ENCODE results near the gene ARHGEF17. TPM values are rescaled to one million over a fixed set of nuclear protein-coding genes. Genes with fewer than 3 reads are reported as not detected.
A peak's percentile ranks its signal among the peaks of the same experiment; 100 is the strongest.

The ARHGEF17 gene
- total and polyA plus RNA-seq, 2 of the 13 experiments (the other 11 are each of a cell fraction or from before 2014, with no cell fraction given) = 10.7 to 28.8 TPM

GRCh38 chr11:73308961-73309919, 1.2 kb downstream of the ARHGEF17 start (continued):
- no peak for TF ChIP-seq ZNF280B (CRISPR knock-in tag; IDR thresholded peaks at IDR 0.05; ENCODE audit: borderline replicate concordance)
- peak; percentile 80 for TF ChIP-seq MEF2D (CRISPR knock-in tag; IDR thresholded peaks at IDR 0.05)
- no peak for TF ChIP-seq ZNF335 (CRISPR knock-in tag; IDR thresholded peaks at IDR 0.05)
- TF ChIP-seq ZNF256 (CRISPR knock-in tag; conservative IDR thresholded peaks at IDR 0.05) = 0 out of 2 replicates have a peak, but pooled peaks have one; percentile 78
- 0 out of 2 replicates have a peak, but pooled peaks have one; percentile 23 for TF ChIP-seq AKNA (CRISPR knock-in tag; IDR thresholded peaks at IDR 0.05; ENCODE audit: borderline replicate concordance)
- TF ChIP-seq ZBTB38 (CRISPR knock-in tag; IDR thresholded peaks at IDR 0.05) = 0 out of 2 replicates have a peak, but pooled peaks have one; percentile 13
- peak; percentile 70; the same call in 1 of the 2 replicates for TF ChIP-seq SP4 (CRISPR knock-in tag; IDR thresholded peaks at IDR 0.05)
- TF ChIP-seq ETV5 (CRISPR knock-in tag; IDR thresholded peaks at IDR 0.05; ENCODE audit: borderline replicate concordance) = peak; percentile 66; the same call in 1 of the 2 replicates
- 0 out of 2 replicates have a peak, but pooled peaks have one; percentile 10 for TF ChIP-seq ZBTB7A (CRISPR knock-in tag; IDR thresholded peaks at IDR 0.05)
- peak; percentile 67; the same call in 1 of the 2 replicates for TF ChIP-seq ZNF12 (CRISPR knock-in tag; IDR thresholded peaks at IDR 0.05)
- TF ChIP-seq KIAA2018 (CRISPR knock-in tag; IDR thresholded peaks at IDR 0.05; ENCODE audit: borderline replicate concordance) = no peak
- TF ChIP-seq ZC3H13 (CRISPR knock-in tag; IDR thresholded peaks at IDR 0.05) = peak; percentile 96
- 0 out of 2 replicates have a peak, but pooled peaks have one; percentile 46 for TF ChIP-seq RELA (CRISPR knock-in tag; IDR thresholded peaks at IDR 0.05)

All from HepG2 (cell line).